Measurements from ENCODE around the gene ZNF736.
"Not testable (repeated sequence)": the region's sequence is repeated elsewhere in the genome, so short reads cannot be mapped to it uniquely, and the experiment has no call there.

The ZNF736 gene

GRCh38 chr7:64313740-64314491, at the start of gene ZNF736:
TSS of gene ZNF736 (plus strand) at chr7:64313961. CDS start at chr7:64314151, 190 bp downstream.
- peak; percentile 80 to 85 for DNase-seq

DNA sequence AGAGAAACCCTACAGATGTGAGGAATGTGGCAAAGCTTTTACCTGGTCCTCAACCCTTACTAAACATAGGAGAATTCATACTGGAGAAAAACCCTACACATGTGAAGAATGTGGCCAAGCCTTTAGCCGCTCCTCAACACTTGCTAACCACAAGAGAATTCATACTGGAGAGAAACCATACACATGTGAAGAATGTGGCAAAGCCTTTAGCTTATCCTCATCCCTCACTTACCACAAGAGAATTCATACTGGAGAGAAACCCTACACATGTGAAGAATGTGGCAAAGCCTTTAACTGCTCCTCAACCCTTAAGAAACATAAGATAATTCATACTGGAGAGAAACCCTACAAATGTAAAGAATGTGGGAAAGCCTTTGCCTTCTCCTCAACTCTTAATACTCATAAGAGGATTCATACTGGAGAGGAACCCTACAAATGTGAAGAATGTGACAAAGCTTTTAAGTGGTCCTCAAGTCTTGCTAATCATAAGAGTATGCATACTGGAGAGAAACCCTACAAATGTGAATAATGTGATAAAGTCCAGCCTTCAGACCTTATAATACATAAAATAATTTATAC, 47.3 kb upstream of the ZNF736 start:
- DNase-seq: no peak

DNA sequence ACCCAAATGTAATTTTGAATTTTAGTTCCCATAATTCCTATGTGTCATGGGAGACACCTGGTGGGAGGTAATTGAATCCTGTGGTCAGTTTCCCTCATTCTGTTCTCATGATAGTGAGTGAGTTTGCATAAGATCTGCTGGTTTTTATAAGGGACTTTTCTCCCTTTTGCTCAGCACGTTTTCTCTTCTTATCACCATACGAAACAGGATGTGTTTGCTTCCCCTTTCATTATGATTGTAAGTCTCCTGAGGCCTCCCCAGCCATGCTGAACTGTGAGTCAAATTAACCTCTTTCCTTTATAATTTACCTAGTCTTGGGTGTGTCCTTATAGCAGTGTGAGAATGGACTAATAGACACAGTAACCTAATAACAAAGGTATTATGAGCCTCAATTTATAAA, 36.1 kb upstream of the ZNF736 start:
- no peak for DNase-seq

DNA sequence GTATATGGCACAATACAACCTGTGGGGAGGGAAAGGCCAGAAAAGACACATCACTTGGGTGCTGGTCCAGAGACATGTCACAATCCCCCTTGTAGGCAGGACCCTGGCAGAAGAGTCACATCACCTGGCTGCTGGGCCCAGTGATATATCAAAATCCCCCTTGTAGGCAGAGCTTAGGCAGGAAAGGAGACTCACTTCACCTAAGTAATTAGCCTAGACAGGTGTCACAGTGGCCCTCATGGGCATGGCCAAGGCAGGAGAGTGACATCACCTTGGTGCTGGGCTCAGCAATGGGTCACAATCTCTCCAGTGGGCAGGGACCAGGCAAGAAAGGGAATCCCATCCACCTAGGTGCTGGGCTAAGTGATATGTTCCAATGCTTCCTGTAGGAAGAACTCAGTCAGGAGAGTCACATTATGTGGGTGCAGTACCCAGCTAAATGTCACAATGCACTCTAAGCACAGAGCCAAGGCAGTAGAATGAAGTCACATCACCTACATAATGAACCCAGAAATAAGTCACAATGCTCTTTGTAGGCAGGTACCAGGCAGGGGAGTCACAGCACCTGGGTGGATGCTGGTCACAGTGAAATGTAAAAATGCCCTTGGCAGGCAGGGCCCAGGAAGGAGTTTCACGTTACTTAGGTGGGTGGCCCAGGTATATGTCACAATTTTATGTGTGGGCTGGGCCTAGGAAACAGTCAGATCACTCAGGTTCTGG, 18.9 kb upstream of the ZNF736 start:
- DNase-seq: no peak

- not testable (repeated sequence) for DNase-seq
Observed at GRCh38 chr7:64297418-64297817, 16.3 kb upstream of the ZNF736 start.

DNA sequence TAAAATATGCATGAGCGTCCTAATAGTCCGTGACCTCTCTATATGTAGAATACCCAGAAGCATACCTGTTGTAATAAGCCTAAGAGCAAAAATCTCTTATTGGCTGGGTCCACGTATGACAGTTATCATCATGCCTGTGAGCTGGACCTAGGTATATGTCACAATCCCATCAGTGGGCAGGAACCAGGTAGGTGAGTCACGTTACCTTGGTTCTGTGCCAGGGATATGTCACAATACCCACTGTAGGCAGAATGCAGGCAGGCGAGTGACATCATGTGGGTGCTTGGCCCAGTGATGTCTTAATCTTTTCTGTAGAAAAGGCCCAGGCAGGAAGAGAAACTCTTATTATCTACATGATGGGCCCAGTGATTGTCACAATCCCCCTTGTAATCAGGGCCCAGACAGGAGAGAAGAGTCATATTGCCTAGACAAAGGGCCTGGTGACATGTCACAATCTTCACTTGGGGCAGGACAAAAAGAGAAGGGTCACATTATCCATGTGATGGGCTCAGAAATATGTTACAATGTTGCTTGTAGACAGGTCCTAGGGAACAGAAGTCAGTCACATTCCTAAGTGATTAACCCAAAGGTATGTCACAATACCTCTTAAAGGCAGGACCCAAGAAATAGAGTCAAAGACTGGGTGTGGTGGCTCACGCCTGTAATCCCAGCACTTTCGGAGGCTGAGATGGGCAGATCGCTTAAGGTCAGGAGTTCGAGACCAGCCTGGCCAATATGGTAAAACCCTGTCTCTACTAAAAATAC, 12.9 kb upstream of the ZNF736 start:
- DNase-seq: no peak

DNA sequence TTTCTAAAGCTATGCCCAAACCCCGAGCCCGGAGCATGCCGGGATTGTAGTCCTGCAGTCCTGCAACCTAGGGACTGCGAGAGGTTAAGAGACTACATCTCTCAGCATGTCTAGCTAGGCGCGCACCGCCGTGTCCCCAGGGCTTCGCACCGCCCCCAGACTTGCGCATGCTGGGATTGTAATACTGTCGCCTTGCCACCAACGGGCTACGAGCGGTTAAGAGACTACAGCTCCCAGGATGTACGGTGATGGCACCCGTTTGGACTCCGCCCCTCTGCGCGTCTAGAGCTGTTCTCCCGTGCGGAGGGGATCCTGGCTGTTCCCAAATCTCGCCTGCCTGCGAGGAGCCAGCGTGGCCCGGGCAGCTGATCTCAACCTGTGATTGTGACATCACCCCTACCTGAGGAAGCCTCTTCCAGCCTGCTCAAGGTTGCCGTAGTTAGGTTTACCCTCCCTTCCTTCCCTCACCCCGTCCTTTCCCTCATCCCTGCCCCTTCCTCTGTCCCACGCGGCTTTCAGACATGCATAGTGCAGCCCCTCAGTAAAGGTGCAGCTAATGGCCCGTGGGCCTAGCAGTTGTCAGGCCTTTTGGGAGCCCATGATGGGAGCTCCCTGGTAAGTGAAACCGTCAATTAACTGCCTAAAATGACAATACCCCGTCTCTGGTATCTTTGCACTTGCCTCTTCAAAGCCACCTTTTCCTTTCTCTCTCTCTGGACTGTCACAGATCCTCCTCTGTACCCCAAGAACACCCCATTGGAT, 6.3 kb upstream of the ZNF736 start:
- peak; percentile 87 for DNase-seq

DNA sequence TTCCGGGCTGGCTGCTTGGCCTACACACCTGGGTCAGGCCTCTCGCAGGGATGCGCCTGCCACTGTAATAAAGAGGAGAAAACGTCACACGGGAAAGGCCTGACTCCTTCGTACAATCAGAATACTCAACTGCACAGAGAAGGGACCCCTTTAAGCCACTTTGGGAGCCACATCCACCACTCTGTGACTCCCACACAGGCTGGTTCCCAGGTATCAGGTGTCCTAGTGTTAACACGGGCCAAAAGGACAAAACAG, 5.8 kb upstream of the ZNF736 start:
- DNase-seq: peak in 1 of 2 experiments; percentile 4

- DNase-seq: no peak
Observed at GRCh38 chr7:64310426-64310825, 3.3 kb upstream of the ZNF736 start.

DNA sequence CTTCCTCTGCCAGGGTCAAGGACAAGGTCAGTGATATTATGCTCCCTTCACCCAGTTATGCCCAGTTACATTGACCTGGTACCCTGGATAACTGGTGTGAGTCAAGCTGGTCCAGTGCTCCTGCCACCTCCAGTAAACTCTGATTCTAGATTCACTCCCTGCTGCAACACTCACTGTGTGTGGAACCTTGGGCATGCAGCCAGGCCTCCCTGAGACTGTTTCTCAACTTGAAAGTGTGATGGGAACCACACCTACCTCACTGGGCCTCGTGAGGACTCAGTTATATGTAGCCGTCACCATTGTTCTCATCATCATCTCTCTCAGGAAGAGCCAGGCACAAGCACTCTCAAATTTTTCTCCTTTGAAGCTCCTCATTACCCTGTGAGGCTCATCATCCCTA, 935 bp upstream of the ZNF736 start:
- DNase-seq: no peak

DNA sequence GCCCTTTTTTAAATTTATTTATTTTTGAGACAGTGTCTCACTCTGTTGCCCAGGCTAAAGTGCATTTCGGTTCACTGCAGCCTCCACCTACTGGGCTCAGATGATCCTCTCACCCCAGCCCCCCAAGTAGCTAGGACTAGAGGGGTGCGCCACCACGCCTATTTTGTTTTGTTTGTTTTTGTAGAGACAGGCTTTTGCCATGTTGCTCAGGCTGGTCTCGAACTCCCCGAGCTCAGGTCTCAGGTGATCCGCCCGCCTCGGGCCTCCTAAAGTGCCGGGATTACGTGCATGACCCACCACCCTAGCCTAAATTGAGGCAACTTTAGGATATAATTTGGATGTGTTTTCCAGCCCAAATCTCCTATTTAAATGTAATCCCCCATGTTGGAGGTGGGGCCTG, 805 bp downstream of the ZNF736 start:
- DNase-seq: no peak

DNA sequence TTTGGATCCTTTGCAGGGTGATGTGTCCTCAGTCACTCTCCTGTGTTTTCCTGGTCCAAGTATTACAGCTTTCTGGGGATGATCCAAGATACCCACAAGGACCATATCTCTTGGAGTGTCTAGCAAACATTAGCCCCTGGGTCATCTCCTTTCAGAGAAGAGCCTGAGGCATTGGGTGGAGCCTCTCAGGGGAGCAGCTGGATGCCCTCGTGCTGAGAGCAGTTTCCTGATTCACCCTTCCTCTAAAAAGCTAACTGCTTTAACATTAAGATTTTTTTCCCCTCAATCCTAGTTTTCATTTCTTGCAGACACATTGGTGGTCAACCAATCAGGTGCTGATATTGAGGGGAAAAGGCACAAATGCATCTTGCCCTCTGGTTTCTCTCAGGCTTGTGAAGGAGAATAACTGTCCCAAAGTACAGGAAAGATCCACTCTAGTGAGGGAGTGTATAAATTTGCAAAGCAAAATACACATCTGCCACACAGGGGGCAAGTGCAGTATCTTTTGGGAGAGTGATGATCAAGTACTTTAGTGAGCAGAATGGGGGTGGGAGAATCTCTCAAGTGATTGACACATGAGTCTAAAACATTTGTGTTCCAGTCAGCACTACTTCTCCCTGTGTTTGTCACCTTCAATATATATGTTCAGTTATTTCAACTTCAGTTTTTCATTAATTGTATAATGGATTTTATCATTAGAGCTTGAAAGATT, 2.4 kb downstream of the ZNF736 start:
- DNase-seq: not testable (repeated sequence)

DNA sequence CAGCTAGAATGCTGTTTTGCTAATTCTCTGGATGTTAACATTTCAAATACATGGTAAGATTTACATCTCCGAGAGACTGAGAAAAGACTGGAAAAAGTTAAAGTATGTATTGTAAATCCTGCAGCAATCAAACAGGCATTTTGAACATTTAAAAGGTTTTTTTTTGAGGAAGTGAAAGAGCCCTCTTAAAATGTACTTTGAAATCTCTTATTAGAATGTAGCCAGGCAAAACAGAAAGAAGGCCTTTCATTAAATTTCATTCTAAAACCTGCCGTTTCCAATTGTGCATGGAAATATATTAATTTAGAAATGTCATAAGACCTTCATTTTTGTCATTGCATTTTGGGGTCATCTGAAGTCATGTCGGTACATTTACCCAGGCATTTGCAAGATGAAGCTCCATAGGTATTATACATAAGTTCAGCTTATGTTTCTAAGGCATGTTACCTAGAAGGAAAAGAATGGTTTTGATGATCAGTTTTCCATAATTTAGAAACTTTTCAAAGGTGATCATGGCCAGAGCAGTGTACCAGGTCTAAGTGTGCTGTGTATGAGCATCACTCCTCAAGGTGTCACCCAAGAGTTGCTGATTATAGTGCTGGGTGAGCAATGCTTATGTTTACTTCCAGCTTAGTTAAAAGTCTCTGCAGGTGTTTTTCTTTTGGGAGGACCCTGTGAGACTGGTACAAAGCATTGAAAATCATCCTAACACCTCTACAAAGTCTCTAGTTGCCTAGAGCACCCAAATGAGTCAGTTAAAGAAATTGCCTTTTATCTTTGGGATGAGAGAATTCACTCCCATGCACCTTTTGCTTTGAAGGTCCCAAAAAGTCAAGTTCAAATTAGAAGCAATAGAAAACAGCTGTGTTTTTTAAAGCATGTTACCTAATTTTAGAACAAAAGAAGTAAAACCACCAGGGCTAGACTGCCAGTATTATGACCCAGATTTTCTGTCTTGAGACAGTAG, 7.1 kb downstream of the ZNF736 start:
- DNase-seq: no peak

DNA sequence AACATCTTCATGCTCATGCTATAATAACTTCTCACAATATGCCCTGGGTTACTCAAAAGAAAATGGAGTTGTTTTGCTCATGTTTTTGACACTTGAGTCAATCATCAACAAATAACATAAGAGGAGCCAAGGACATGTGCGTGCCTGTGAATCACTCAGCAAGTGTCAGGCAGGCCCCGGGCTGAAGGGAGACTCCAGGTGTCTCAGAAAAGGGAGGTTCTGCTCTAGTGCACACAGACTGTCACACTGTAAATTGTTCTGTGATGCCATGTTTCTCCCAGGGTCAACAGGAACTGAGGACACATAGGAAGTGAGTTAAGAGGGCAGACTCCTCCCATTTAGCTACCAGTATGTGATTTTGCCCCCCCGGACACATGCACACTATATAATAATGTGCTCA, 10.4 kb downstream of the ZNF736 start:
- not testable (repeated sequence) for DNase-seq

- DNase-seq: not testable (repeated sequence)
Observed at GRCh38 chr7:64348713-64349210, 35.0 kb downstream of the ZNF736 start.

DNA sequence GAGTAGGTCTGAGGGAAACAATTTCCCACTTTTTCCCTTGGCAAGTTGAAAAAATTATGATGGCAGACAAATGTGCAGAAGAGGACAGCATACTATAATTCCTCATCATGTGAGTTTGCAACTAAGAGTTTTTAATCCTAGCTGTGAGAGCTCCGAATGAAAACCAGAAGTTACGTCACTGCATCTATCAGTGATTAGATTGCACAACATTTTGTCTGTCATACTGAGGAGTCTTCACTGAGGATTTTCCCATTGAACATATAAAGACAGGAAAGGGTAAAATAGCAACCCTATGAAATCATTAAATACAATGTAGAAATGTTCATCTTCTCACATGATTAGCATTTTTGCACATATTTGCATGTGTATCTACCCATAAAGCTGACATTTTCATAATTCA, 45.8 kb downstream of the ZNF736 start:
- DNase-seq: no peak

DNA sequence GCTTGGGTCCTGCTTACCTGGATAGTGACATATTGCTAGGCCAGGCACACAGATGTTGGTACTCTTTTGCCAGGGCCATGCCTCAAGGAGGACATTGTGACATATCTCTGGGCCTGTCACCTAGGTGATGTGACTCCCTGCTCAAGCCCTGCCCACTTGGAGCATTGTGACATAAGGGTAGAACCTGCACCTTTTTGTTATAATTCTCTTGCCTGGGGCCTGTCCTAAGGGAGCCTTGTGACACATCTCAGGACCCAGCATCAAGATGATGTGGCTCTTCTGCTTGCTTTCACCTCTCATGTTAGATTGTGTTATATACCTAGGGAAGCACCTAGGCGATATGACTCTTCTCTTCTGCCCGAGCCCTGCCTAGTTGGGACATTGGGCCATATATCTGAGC, 57.4 kb downstream of the ZNF736 start:
- no peak for DNase-seq

GRCh38 chr7:64373017-64373416, 59.3 kb downstream of the ZNF736 start:
- DNase-seq: no peak

GRCh38 chr7:64400401-64400800, 86.6 kb downstream of the ZNF736 start:
- no peak for DNase-seq

Measured in NCI-H1930 (cell line).